GM23338 (cell line): ENCODE measurements around the gene AKAP13.

Source experiments
- CREB1 ChIP-seq: fragments of 250-450 bp; sonication (Bioruptor Pico); IDR thresholded peaks from 2 replicates; pipeline ENCODE4 v1.5.0; 2020; ENCODE audit warnings: low read depth, mild to moderate bottlenecking, moderate library complexity
- EZH2 ChIP-seq: fragments of 200-600 bp; sonication (generic); IDR thresholded peaks from one replicate; pipeline ENCODE4 v1.8.0; 2017; ENCODE audit warnings: antibody characterized with exemption, mild to moderate bottlenecking, low read depth; ENCODE audit not compliant: unreplicated experiment
- EZH2phosphoT487 ChIP-seq: fragments of 200-600 bp; sonication (generic); IDR thresholded peaks from one replicate; pipeline ENCODE4 v1.8.1; 2018; ENCODE audit warnings: antibody characterized with exemption; ENCODE audit not compliant: unreplicated experiment
- JUNB ChIP-seq: IDR thresholded peaks from one replicate; pipeline ENCODE4 v1.6.1; 2016; ENCODE audit warnings: antibody characterized with exemption; ENCODE audit not compliant: unreplicated experiment
- NANOG ChIP-seq: IDR thresholded peaks from 2 replicates; pipeline ENCODE4 v1.6.1; 2016; ENCODE audit warnings: antibody characterized with exemption, borderline replicate concordance
- POLR2AphosphoS5 ChIP-seq: IDR thresholded peaks from 2 replicates; pipeline ENCODE4 v1.6.1; 2016; ENCODE audit warnings: antibody characterized with exemption, low read depth
- REST ChIP-seq: IDR thresholded peaks from one replicate; pipeline ENCODE4 v1.6.1; 2018; ENCODE audit warnings: antibody characterized with exemption; ENCODE audit not compliant: unreplicated experiment
- TF ChIP-seq, protein P1 (sequence below), 2 experiments: fragments of 200-600 bp in 1 of 2; sonication (generic) in 1 of 2; conservative IDR thresholded peaks; 2 replicates each; pipeline versions ENCODE4 v1.5.1 to v1.6.1; 2016 to 2017; ENCODE audit warnings: antibody characterized with exemption in 2 of 2, low read depth in 2 of 2, mild to moderate bottlenecking in 2 of 2, moderate library complexity in 1 of 2

DNA sequence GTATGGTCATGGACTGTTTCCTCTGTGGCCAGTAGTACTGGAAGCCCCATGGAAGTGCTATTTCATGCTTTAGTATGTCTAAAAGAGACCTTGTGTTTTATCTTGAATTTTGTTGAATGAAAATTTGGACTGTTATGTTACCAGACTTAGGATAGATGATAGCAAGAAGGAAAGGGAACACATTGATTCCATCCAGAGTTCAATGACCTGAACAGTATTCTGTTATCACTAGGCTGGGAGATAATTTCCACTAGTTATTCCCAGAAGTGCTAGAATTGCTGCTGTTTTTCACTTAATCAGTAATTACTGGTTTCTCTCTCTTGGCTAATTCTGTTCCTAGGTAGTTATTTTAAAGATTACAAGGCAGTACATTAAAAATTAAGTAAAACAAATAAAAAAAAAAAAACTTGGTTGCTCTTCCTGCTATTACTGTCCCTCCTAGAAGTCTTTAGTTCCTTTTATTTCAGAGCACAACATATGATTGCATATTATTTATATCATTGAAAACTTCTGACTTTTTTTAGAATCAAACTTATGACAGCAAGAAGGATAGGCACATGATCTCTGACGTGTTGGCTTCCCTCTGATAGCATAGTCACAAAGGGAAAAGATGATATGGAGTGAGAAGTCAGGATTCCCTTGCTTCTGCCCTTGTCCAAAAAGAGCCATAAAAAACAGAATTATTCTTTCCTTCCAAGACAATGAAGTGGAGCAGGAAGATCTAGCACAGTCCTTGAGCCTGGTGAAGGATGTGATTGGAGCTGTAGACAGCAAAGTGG is 342.2 kb downstream of the AKAP13 start:
- no peak for TF ChIP-seq EZH2
- TF ChIP-seq, protein P1, sequence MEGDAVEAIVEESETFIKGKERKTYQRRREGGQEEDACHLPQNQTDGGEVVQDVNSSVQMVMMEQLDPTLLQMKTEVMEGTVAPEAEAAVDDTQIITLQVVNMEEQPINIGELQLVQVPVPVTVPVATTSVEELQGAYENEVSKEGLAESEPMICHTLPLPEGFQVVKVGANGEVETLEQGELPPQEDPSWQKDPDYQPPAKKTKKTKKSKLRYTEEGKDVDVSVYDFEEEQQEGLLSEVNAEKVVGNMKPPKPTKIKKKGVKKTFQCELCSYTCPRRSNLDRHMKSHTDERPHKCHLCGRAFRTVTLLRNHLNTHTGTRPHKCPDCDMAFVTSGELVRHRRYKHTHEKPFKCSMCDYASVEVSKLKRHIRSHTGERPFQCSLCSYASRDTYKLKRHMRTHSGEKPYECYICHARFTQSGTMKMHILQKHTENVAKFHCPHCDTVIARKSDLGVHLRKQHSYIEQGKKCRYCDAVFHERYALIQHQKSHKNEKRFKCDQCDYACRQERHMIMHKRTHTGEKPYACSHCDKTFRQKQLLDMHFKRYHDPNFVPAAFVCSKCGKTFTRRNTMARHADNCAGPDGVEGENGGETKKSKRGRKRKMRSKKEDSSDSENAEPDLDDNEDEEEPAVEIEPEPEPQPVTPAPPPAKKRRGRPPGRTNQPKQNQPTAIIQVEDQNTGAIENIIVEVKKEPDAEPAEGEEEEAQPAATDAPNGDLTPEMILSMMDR (conservative IDR thresholded peaks at IDR 0.05; ENCODE audit: low read depth in 2 of 2) = no peak
- TF ChIP-seq EZH2phosphoT487 = no peak
- no peak for TF ChIP-seq JUNB
- no peak for TF ChIP-seq NANOG
- TF ChIP-seq CREB1 = no peak
- TF ChIP-seq POLR2AphosphoS5 = no peak
- no peak for TF ChIP-seq REST
